DOHH2 (cell line): Measurements from ENCODE around the gene PRAMEF12.

ENCODE experiments used
- H3F3A ChIP-seq: fragments of 200-600 bp; sonication (generic), shearing (Covaris generic); 2 replicates; pipeline ENCODE4 v1.6.0; 2016; ENCODE audit warnings: antibody characterized with exemption, mild to moderate bottlenecking; ENCODE audit not compliant: control insufficient read depth, insufficient read depth
- H3K27ac ChIP-seq: fragments of 200-600 bp; sonication (generic); 2 replicates; pipeline ENCODE4 v1.5.1; 2014; ENCODE audit warnings: low read depth, mild to moderate bottlenecking, low read length, moderate library complexity
- H3K27me3 ChIP-seq: fragments of 200-600 bp; sonication (generic); 2 replicates; pipeline ENCODE4 v1.6.1; 2014; ENCODE audit warnings: mild to moderate bottlenecking, low read length, mixed read lengths; ENCODE audit not compliant: control insufficient read depth
- H3K36me3 ChIP-seq: fragments of 200-600 bp; sonication (generic); 2 replicates; pipeline ENCODE4 v1.6.1; 2014; ENCODE audit warnings: mild to moderate bottlenecking, low read length, moderate library complexity, mixed read lengths; ENCODE audit not compliant: control insufficient read depth
- H3K4me1 ChIP-seq: fragments of 200-600 bp; sonication (generic); 2 replicates; pipeline ENCODE4 v1.6.1; 2014; ENCODE audit warnings: mild to moderate bottlenecking, low read length, mixed read lengths; ENCODE audit not compliant: control insufficient read depth
- H3K4me2 ChIP-seq: fragments of 200-600 bp; sonication (generic); 2 replicates; pipeline ENCODE4 v1.6.0; 2014; ENCODE audit warnings: mild to moderate bottlenecking, low read length, moderate library complexity
- H3K4me3 ChIP-seq: fragments of 200-600 bp; sonication (generic); 2 replicates; pipeline ENCODE4 v1.5.1; 2014; ENCODE audit warnings: mild to moderate bottlenecking, low read length, mixed read lengths
- H3K79me2 ChIP-seq: fragments of 200-600 bp; sonication (generic); 2 replicates; pipeline ENCODE4 v1.6.1; 2014; ENCODE audit warnings: mild to moderate bottlenecking, low read length, mixed read lengths; ENCODE audit not compliant: control insufficient read depth
- H3K9me2 ChIP-seq: fragments of 200-600 bp; sonication (generic); replicated peaks from 2 replicates; pipeline ENCODE4 v1.6.1; 2014; ENCODE audit warnings: mild to moderate bottlenecking, low read length, mixed read lengths; ENCODE audit not compliant: control insufficient read depth
- H3K9me3 ChIP-seq: fragments of 200-600 bp; sonication (generic); 2 replicates; pipeline ENCODE4 v1.6.1; 2014; ENCODE audit warnings: antibody characterized with exemption, low read length, mixed read lengths; ENCODE audit not compliant: control insufficient read depth, insufficient read depth
- H4K20me1 ChIP-seq: fragments of 200-600 bp; sonication (generic); 2 replicates; pipeline ENCODE4 v1.6.0; 2014; ENCODE audit warnings: low read depth, mild to moderate bottlenecking, antibody characterized with exemption, low read length, moderate library complexity; ENCODE audit not compliant: control insufficient read depth, insufficient read depth
- CTCF ChIP-seq: fragments of 200-600 bp; sonication (generic); IDR thresholded peaks from one replicate; pipeline ENCODE4 v1.5.1; 2014; ENCODE audit warnings: antibody characterized with exemption, mild to moderate bottlenecking, low read depth, low read length; ENCODE audit not compliant: poor library complexity, severe bottlenecking
- EZH2phosphoT487 ChIP-seq: fragments of 200-600 bp; sonication (generic); IDR thresholded peaks from 2 replicates; pipeline ENCODE4 v1.6.1; 2017; ENCODE audit warnings: borderline replicate concordance, mild to moderate bottlenecking, antibody characterized with exemption, low read length, moderate library complexity, mixed read lengths

The PRAMEF12 gene

DNA sequence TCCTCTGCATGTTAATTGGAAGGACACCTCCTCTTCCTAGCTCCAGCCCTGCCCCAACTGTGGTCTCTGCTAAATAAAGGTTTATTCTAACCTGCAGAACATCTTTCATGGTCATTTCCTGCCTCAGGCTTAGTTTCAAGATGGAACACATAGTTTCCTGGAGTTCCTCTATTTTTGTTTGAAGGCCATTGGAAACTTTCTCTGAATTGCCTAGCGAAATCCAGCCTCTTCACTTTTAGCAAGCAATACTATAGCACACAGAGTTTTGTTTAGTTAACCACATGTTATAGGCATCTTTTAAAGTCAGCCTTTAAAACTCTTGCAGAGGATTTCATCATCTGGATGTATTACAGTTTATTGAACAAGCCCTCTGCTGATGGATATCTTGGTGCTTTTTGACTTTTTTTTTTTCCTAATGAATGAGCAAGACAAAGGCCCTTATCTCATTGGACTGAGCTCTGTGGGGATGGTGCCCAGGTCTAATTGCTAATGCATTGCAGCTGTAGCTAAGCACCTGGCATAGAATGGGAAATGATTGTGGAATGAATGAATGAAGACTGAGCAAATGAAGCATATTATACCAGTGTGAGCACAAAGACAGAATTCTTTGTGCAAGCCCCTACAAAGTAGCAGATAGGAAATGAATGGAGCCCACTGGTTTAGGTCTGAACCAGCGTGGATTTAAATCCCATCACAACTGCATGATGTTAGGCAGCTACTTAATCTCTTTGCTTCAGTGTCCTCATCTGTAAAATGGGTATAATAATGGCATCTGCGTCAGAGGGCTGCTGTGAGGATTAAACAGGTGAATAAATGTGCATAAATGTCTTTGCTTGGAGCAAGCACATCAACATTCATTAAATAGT lies 28.2 kb upstream of the PRAMEF12 start:
- Histone ChIP-seq H3K27ac (no peak overlapping the region), H3K79me2 (no peaks in the 10 kb centered on the region), H3K4me2 (no peak overlapping the region), H3K9me3 (no peaks in the 10 kb centered on the region), H3K27me3 (no peaks in the 10 kb centered on the region), H3K9me2 (no peaks in the 10 kb centered on the region), H3K4me1 (no peaks in the 10 kb centered on the region), H4K20me1 (no peaks in the 10 kb centered on the region), H3K4me3 (no peak overlapping the region), H3K36me3 (no peaks in the 10 kb centered on the region), H3F3A (no peaks in the 10 kb centered on the region)
- TF ChIP-seq CTCF (no peak), EZH2phosphoT487 (no peak)

DNA sequence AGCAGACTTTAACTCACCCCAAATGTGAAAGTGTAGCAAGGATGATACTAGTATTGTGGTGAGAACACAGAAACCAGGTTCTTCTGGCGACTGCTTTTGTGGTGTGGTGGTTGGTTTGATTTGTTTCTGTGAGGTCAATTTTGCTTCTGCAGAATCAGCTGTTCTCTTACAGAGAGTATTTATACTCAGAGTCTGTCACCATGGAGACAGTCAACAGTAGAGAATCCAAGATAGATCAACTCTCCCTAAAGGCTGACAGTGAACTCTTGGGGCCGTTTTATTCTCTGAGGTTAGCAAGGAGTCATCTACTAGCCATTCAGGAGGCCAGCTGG lies 27.6 kb upstream of the PRAMEF12 start, which contains the start of gene CFAP107:
CFAP107 (plus strand) TSS at position 209 of the 332 bp plus-strand sequence. CDS start 231 bp downstream, outside the sequence.
- no peaks in the 10 kb centered on the region for H3K9me2 ChIP-seq
- H4K20me1 ChIP-seq, result no peaks in the 10 kb centered on the region
- no peaks in the 10 kb centered on the region for H3K79me2 ChIP-seq
- no peaks in the 10 kb centered on the region for H3K9me3 ChIP-seq
- H3K4me2 ChIP-seq, result no peak within 1 kb of the TSS
- H3K27me3 ChIP-seq, result no peaks in the 10 kb centered on the region
- no peak for TF ChIP-seq EZH2phosphoT487
- TF ChIP-seq CTCF, result no peak
- H3K36me3 ChIP-seq, result no peaks in the 10 kb centered on the region
- H3K4me1 ChIP-seq, result no peaks in the 10 kb centered on the region
- no peak within 1 kb of the TSS for H3K27ac ChIP-seq
- no peaks in the 10 kb centered on the region for H3F3A ChIP-seq
- no peak within 1 kb of the TSS for H3K4me3 ChIP-seq

DNA sequence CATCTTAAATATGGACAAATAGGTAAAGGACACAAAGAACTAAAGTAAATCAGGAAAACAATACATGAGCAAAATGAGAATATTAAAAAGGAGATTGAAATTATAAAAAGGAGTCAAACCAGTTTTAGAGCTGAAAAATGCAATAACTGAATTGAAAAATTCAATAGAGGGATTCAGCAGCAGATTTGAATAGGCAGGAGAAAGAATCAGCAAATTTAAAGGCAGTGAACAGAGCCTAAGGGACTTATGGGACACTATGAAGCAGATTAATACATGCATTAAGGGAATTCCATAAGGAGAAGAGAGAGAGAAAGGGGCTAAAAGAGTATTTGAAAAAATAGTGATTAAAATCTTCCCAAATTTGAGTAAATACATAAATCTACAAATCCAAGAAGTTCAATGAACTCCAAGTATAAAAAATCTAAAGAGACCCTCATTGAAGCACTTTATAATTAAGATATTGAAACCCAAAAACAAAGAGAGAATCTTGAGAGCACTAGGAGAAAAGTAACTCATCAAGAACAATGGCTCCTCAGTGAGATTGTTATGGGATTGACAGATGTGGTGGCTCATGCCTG lies 24.7 kb upstream of the PRAMEF12 start:
- no peaks in the 10 kb centered on the region for H3F3A ChIP-seq
- H3K27me3 ChIP-seq, result no peaks in the 10 kb centered on the region
- no peaks in the 10 kb centered on the region for H3K9me2 ChIP-seq
- H3K4me2 ChIP-seq, result no peak overlapping the region
- H3K79me2 ChIP-seq, result no peaks in the 10 kb centered on the region
- no peaks in the 10 kb centered on the region for H3K9me3 ChIP-seq
- H4K20me1 ChIP-seq, result no peaks in the 10 kb centered on the region
- TF ChIP-seq EZH2phosphoT487 (no peak), CTCF (no peak)
- no peak overlapping the region for H3K27ac ChIP-seq
- no peaks in the 10 kb centered on the region for H3K4me1 ChIP-seq
- no peak overlapping the region for H3K4me3 ChIP-seq
- no peaks in the 10 kb centered on the region for H3K36me3 ChIP-seq
